GM12878 (cell line): ENCODE measurements around the gene PRMT1.

Experiments used
- CBFB ChIP-seq: IDR thresholded peaks from 2 replicates; pipeline ENCODE4 v1.6.1; 2016; ENCODE audit warnings: antibody characterized with exemption, low read depth
- CTCF ChIP-seq, 3 experiments: IDR thresholded peaks in 2 of 3; conservative IDR thresholded peaks in 1 of 3; 2 replicates each; pipeline ENCODE4 v1.5.1; 2011; ENCODE audit warnings: low read depth in 3 of 3, low read length in 3 of 3, mild to moderate bottlenecking in 3 of 3, control low read depth in 2 of 3, moderate library complexity in 2 of 3, inconsistent platforms in 1 of 3, mixed read lengths in 1 of 3; ENCODE audit not compliant: control insufficient read depth in 2 of 3, insufficient read depth in 1 of 3; ENCODE audit errors: extremely low read depth in 1 of 3
- EP300 ChIP-seq, 2 experiments: fragments of 150-350 bp in 1 of 2; IDR thresholded peaks; 2 replicates each; pipeline ENCODE4 v1.6.1; 2011 to 2012; ENCODE audit warnings: low read depth in 2 of 2, low read length in 2 of 2, borderline replicate concordance in 1 of 2, improper control_type of control experiment in 1 of 2, inconsistent platforms in 1 of 2; ENCODE audit not compliant: control insufficient read depth in 1 of 2
- HDGF ChIP-seq: fragments of 450-650 bp; IDR thresholded peaks from 2 replicates; pipeline ENCODE4 v1.6.1; 2016; ENCODE audit warnings: antibody characterized with exemption
- NBN ChIP-seq: fragments of 450-650 bp; IDR thresholded peaks from 2 replicates; pipeline ENCODE4 v1.6.1; 2016
- POLR2AphosphoS5 ChIP-seq: IDR thresholded peaks from 2 replicates; pipeline ENCODE4 v1.6.1; 2011; ENCODE audit warnings: mild to moderate bottlenecking, low read length, inconsistent platforms
- STAT1 ChIP-seq: fragments of 450-650 bp; conservative IDR thresholded peaks from 2 replicates; pipeline ENCODE4 v1.6.1; 2014; ENCODE audit warnings: antibody characterized with exemption, mild to moderate bottlenecking
- TF ChIP-seq, protein P1 (sequence below): IDR thresholded peaks from 2 replicates; pipeline ENCODE4 v1.6.1; 2012; ENCODE audit warnings: mild to moderate bottlenecking, low read depth, low read length

- TF ChIP-seq STAT1: no peak
- TF ChIP-seq HDGF: no peak
- TF ChIP-seq EP300 (IDR thresholded peaks at IDR 0.05; ENCODE audit: borderline replicate concordance in 1 of 2, control insufficient read depth in 1 of 2, low read depth in 2 of 2, low read length in 2 of 2): no peak
- TF ChIP-seq, protein P1, sequence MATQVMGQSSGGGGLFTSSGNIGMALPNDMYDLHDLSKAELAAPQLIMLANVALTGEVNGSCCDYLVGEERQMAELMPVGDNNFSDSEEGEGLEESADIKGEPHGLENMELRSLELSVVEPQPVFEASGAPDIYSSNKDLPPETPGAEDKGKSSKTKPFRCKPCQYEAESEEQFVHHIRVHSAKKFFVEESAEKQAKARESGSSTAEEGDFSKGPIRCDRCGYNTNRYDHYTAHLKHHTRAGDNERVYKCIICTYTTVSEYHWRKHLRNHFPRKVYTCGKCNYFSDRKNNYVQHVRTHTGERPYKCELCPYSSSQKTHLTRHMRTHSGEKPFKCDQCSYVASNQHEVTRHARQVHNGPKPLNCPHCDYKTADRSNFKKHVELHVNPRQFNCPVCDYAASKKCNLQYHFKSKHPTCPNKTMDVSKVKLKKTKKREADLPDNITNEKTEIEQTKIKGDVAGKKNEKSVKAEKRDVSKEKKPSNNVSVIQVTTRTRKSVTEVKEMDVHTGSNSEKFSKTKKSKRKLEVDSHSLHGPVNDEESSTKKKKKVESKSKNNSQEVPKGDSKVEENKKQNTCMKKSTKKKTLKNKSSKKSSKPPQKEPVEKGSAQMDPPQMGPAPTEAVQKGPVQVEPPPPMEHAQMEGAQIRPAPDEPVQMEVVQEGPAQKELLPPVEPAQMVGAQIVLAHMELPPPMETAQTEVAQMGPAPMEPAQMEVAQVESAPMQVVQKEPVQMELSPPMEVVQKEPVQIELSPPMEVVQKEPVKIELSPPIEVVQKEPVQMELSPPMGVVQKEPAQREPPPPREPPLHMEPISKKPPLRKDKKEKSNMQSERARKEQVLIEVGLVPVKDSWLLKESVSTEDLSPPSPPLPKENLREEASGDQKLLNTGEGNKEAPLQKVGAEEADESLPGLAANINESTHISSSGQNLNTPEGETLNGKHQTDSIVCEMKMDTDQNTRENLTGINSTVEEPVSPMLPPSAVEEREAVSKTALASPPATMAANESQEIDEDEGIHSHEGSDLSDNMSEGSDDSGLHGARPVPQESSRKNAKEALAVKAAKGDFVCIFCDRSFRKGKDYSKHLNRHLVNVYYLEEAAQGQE: no peak
- no peak for TF ChIP-seq NBN
- no peak for TF ChIP-seq CBFB
- TF ChIP-seq CTCF (IDR thresholded peaks at IDR 0.05 in 2 of 3, conservative IDR thresholded peaks at IDR 0.05 in 1 of 3; ENCODE audit: control insufficient read depth in 2 of 3, extremely low read depth in 1 of 3, insufficient read depth in 1 of 3, low read depth in 3 of 3, low read length in 3 of 3): no peak
- TF ChIP-seq POLR2AphosphoS5: no peak
Measured at GRCh38 chr19:49631014-49631588, 46.0 kb upstream of the PRMT1 start.
